Activated naive CD8-positive, alpha-beta T cell (primary cell): ENCODE results near the gene AAGAB.
A peak's percentile ranks its signal among the peaks of the same experiment; 100 is the strongest.
"Not testable (repeated sequence)": the region's sequence is repeated elsewhere in the genome, so short reads cannot be mapped to it uniquely, and the experiment has no call there.

ENCODE experiments used
- H3K27ac Mint-ChIP-seq: one replicate; pipeline ENCODE4 v1.8.0; 2021; ENCODE audit warnings: mixed read lengths
- H3K27me3 Mint-ChIP-seq: one replicate; pipeline ENCODE4 v1.8.0; 2021; ENCODE audit warnings: mixed read lengths
- H3K36me3 Mint-ChIP-seq: one replicate; pipeline ENCODE4 v1.8.0; 2021; ENCODE audit warnings: mixed read lengths
- H3K4me1 Mint-ChIP-seq: one replicate; pipeline ENCODE4 v1.8.0; 2021; ENCODE audit warnings: low read depth, mixed read lengths
- H3K4me3 Mint-ChIP-seq: one replicate; pipeline ENCODE4 v1.8.0; 2021; ENCODE audit warnings: mild to moderate bottlenecking, mixed read lengths
- H3K9me3 Mint-ChIP-seq: one replicate; pipeline ENCODE4 v1.8.0; 2021; ENCODE audit warnings: low read depth, mixed read lengths

AAGAB gene, protein sequence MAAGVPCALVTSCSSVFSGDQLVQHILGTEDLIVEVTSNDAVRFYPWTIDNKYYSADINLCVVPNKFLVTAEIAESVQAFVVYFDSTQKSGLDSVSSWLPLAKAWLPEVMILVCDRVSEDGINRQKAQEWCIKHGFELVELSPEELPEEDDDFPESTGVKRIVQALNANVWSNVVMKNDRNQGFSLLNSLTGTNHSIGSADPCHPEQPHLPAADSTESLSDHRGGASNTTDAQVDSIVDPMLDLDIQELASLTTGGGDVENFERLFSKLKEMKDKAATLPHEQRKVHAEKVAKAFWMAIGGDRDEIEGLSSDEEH

DNA sequence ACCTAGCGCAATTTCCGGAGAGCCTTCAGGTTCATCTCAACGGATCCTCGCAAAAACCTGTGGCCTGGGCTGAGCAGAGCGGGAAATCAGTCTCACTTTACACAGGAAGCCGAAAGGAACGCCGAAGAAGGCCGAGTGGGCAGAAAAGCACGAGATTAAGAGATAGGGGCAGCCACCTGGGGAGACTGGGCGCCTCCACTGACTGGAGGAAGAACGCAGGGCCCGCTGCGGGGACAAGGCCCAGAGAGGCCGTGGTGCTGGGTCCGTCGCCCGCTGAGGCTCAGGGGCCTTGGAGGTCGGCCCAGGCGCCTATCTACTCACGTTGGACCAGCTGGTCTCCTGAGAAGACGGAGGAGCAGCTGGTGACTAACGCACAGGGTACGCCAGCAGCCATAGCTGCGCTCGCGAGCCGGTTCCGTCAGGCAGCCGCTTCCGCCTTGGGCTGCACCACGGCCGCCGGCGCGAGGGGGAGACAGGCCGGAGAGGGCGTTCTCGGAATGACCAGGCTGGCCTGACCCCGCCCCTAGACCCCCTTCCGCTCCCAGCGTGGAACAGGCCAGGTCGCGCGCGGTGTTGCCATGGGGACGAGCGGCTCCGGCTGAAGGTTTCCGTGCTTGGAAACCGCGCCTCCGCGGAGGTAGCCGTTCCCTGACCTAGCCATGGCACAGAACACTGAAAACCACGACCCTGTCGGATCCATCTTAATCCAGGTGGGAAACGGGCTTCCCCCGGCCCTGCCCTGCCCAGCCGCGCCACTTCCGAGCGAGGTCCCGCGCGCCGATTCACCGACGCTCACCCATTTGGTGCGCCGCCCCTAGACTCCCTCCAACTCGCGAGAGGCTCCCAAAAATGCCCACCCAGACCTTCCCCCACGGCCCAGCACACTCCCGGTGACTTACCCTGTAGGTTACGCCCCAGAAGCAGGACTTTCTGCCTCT is at the start of gene AAGAB, which contains the start of gene IQCH:
AAGAB (minus strand) TSS at position 424 of the 938 bp plus-strand sequence; CDS start at position 394, 30 bp downstream.
IQCH (plus strand) TSS at position 549 of the 938 bp plus-strand sequence; CDS start at position 660, 111 bp downstream.
- Mint-ChIP-seq H3K4me3 (peak within 1 kb of the TSS; percentile 99), H3K4me1 (peaks cover 38% of the 10 kb centered on the region), H3K36me3 (peaks cover 5% of the 10 kb centered on the region), H3K27ac (peak within 1 kb of the TSS; percentile 97), H3K27me3 (no peaks in the 10 kb centered on the region), H3K9me3 (no peaks in the 10 kb centered on the region)

DNA sequence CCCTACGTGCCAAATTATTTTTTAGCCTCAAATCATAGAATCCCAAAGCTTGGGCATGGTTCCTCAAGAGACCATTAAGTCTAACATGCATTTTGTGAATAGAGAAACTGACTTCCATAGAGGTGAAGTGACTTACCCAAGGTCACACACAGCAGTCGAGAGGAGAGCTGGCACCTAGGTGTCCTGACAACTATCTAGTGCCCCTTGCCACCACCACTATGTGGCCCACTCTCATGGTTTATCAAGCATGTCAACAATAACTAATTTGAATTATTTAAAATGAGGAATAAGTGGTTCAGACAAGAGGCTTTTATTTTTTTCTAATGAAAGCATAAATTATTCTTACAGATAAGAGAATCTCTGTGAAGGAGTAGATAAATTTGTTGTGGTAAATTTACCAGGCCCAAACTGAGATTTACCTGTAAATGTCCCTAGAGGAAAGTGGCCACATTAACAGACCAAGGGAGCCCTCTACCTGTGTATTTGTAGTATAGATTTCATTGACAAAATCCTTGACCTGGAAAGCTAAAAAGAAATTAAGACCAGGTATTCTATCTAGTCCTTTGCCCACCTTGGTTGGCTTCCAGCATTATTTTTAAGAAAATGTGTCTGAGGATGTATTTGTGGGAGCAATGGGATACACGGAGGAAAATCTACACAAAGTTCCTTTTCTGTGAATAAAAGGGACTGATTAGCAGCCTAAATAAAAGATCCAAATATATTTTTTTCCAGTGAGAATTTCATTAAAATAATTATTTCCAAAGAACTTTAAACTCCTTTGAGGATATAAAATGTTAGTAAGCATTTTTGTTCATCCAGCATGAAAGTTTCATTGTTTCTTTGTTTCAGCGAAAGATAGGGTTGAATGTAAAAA is 49.3 kb upstream of the AAGAB start:
- peaks cover 3% of the 10 kb centered on the region for H3K27me3 Mint-ChIP-seq
- no peaks in the 10 kb centered on the region for H3K9me3 Mint-ChIP-seq
- no peak overlapping the region for H3K27ac Mint-ChIP-seq
- H3K36me3 Mint-ChIP-seq, result no peaks in the 10 kb centered on the region
- no peak overlapping the region for H3K4me3 Mint-ChIP-seq
- H3K4me1 Mint-ChIP-seq, result peaks cover 2% of the 10 kb centered on the region

DNA sequence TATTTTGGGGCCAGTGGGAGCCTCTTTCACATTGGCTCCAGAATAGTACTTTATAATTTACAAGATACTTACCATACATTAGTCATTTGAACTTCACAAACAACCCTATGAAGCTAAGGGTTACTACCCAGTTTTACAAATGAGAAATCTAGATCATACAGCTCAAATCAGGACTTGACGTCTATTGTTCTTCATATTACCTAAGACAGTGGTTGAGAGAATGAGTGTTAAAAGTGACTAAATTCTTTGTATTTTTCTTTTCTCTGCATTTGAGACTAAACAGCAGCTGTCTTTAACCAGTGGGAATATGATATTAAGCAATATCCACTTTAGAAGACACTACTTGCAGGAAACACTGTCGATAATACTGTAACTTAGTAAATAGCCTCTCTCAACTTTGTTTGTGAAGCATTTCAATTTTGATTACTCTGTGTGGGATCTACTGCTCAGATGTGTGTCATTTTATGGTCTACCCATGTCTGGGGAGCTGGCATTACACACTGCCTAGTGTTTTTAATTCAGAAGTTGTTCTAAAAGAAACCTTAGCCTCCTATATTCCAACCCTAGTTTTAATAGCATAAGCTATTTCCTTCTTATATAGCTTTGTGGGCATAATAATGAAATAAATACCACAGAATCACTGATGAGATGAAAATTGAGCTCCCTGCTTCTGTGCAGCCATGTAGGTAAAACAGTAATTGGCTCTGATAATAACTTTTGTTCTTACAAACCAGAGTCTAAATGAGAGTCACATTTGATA is 46.0 kb upstream of the AAGAB start:
- no peaks in the 10 kb centered on the region for H3K9me3 Mint-ChIP-seq
- H3K36me3 Mint-ChIP-seq, result no peaks in the 10 kb centered on the region
- H3K27me3 Mint-ChIP-seq, result peaks cover 3% of the 10 kb centered on the region
- no peak overlapping the region for H3K27ac Mint-ChIP-seq
- H3K4me1 Mint-ChIP-seq, result no peaks in the 10 kb centered on the region
- no peak overlapping the region for H3K4me3 Mint-ChIP-seq

DNA sequence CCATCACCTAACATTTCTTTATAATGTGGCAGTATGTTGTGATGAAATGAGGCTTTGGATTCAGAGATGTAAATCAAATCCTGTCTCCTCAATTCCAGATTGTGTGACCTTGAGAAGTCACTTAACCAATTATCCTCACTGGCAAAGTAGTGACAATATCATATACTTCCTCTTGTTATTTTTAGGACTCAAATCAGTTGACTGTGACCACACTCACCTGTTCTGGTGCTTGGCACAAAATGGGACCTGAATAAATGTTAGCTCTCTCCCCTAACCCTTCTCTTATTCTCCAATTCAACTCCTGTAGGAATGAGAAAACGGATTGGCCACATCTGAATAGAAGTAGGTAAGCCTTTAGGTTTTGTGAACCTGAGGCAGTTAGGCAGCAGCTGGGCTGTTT is 42.2 kb upstream of the AAGAB start:
- no peaks in the 10 kb centered on the region for H3K4me1 Mint-ChIP-seq
- H3K27me3 Mint-ChIP-seq, result no peaks in the 10 kb centered on the region
- no peak overlapping the region for H3K27ac Mint-ChIP-seq
- H3K9me3 Mint-ChIP-seq, result no peaks in the 10 kb centered on the region
- no peak overlapping the region for H3K4me3 Mint-ChIP-seq
- H3K36me3 Mint-ChIP-seq, result no peaks in the 10 kb centered on the region

DNA sequence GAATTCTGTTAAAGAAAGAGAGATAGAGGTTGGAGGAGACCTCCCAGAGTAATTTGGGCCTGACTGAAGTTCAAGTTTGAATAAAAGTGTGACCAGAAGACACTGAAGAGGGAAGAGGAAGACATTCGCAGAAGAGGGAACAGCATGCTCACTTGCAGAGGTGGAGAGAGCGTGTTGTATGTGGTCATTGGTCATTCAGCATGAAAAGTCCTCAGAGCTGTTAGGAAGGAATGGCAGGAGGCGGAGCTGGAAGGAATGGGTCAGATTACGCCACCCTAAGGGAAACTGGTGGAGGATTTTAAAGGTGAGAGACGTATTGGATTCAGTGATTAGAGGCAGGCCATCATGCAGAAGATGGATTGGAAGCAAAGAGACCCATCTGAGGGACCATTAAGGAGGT is 41.7 kb upstream of the AAGAB start:
- Mint-ChIP-seq H3K36me3 (no peaks in the 10 kb centered on the region), H3K27me3 (no peaks in the 10 kb centered on the region), H3K4me3 (no peak overlapping the region), H3K4me1 (no peaks in the 10 kb centered on the region), H3K27ac (no peak overlapping the region), H3K9me3 (no peaks in the 10 kb centered on the region)

DNA sequence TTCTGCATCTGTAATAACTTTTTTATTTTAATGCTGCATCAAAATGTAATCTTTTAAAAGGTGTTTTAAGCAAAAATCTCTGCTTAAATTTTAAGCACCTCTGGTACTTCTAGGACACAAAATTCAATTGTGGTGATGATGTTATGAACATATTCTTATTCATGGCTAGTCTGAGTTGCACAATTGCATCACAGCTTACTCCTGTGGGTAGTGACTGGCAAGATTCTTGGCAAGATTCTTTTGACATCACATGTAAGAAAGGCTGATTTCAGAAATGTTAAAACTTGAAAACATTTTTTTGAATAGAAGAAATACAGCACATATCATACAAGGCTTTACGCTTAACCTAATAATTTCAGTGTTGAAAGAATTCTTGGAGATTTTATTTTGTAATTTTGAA is 35.9 kb upstream of the AAGAB start:
- Mint-ChIP-seq H3K36me3 (no peaks in the 10 kb centered on the region), H3K9me3 (peaks cover 3% of the 10 kb centered on the region), H3K4me3 (no peak overlapping the region), H3K27ac (no peak overlapping the region), H3K4me1 (no peaks in the 10 kb centered on the region), H3K27me3 (no peaks in the 10 kb centered on the region)

DNA sequence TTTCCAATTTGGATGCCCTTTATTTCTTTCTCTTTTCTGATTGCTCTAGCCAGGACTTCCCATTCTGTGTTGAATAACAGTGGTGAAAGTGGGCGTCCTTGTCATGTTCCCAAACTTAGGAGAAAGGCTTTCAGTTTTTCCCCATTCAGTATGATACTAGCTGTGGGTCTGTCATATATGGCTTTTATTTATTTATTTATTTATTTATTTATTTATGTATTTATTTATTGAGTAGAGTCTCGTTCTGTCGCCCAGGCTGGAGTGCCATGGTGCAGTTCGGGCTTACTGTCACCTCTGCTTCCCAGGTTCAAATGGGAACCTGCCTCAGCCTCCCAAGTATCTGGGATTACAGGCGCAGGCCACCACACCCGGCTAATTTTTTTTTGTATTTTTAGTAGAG is 31.9 kb upstream of the AAGAB start:
- not testable (repeated sequence) for H3K27ac Mint-ChIP-seq, H3K4me3 Mint-ChIP-seq, H3K9me3 Mint-ChIP-seq, H3K36me3 Mint-ChIP-seq, H3K4me1 Mint-ChIP-seq, H3K27me3 Mint-ChIP-seq

DNA sequence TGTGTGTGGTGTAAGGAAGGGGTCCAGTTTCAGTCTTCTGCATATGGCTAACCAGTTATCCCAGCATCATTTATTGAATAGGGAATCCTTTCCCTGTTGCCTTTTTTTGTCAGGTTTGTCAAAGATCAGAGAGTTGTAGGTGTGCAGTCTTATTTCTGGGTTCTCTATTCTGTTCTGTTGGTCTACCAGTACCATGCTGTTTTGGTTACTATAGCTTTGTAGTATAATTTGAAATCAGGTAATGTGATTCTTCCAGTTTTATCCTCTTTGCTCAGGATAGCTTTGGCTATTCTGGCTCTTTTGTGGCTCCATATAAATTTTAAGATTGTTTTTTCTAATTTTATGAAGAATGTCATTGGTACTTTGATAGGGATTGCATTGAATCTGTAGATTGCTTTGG is 31.2 kb upstream of the AAGAB start:
- H3K27ac Mint-ChIP-seq, H3K4me3 Mint-ChIP-seq, H3K9me3 Mint-ChIP-seq, H3K4me1 Mint-ChIP-seq, H3K36me3 Mint-ChIP-seq, H3K27me3 Mint-ChIP-seq: not testable (repeated sequence)

DNA sequence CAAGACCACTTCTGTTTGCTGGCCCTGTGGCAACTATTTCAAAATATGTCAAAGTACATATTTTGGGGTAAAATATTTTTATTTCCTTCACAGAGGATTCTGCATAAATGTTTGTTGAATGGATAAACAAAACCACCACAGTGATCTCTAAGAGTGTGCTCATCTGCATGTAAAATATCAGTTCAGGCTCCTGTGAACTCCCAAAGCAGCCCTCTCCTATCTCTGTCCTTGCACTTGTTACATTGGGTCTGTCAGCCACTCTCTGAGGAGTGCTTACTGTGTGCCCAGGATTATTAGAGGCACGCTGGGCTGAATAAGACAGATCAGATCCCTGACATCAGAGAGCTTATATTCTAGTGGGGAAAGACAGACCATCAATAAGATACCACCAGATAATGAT is 27.3 kb upstream of the AAGAB start:
- Mint-ChIP-seq H3K4me3 (no peak overlapping the region), H3K4me1 (no peaks in the 10 kb centered on the region), H3K9me3 (peaks cover 8% of the 10 kb centered on the region), H3K36me3 (peaks cover 5% of the 10 kb centered on the region), H3K27me3 (no peaks in the 10 kb centered on the region), H3K27ac (no peak overlapping the region)

DNA sequence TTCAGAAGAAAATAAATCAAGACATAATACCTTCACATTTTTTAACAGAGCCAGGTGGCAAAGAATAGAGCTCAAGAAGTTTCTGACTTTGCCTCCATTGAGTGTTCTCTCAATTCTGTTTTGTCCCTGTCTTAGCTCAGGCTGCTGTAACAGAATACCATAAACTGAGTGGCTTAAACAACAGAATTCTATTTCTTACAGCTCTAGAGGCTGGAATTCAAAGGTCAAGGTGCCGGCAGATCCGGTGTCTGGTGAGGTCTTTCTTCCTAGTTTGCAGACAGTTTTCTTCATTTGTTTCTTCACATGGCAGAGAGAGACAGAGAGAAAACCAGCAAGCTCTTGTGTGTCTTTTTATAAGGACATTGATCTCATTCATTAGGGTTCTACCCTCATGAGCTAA is 25.8 kb upstream of the AAGAB start:
- no peaks in the 10 kb centered on the region for H3K27me3 Mint-ChIP-seq
- no peaks in the 10 kb centered on the region for H3K4me1 Mint-ChIP-seq
- peaks cover 10% of the 10 kb centered on the region for H3K36me3 Mint-ChIP-seq
- no peak overlapping the region for H3K4me3 Mint-ChIP-seq
- peaks cover 4% of the 10 kb centered on the region for H3K9me3 Mint-ChIP-seq
- no peak overlapping the region for H3K27ac Mint-ChIP-seq

DNA sequence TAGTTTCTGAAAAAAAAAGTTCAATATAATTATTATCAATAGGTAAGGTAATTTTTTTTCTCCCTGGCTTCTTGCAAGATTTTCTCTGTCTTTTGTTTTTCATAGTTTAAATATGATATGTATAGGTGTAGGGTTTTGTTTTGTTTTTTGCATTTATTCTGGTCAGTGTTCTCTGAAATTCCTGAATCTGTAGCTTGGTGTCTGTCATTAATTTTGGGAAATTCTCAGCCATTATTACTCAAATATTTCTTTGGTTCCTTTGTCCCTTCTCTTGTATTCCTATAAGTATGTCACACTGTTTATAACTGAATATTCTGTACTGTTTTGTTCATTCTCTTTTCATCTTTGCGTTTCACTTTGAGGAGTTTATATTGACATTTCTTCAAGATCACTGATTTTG is 22.2 kb upstream of the AAGAB start:
- Mint-ChIP-seq H3K4me1 (no peaks in the 10 kb centered on the region), H3K27me3 (peaks cover 2% of the 10 kb centered on the region), H3K4me3 (no peak overlapping the region)

DNA sequence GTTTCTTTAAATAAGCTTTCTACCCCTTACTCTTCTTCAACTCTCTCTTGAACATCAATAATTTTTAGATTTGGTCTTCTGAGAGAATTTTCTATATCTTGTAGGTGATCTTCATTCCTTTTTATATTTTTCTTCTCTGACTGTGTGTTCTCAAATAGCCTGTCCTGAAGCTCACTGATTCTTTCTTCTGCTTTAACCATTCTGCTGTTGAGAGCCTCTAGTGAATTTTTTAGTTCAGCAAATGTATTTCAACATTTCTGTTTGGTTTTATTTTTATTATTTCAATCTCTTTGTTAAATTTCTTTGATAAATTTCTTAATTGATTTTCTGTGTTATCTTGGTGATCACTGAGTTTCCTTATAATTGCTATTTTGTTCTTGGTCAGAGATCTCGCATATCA is 19.8 kb upstream of the AAGAB start:
- Mint-ChIP-seq H3K27ac (no peak overlapping the region), H3K4me3 (no peak overlapping the region), H3K4me1 (no peaks in the 10 kb centered on the region), H3K9me3 (peaks cover 13% of the 10 kb centered on the region), H3K36me3 (peaks cover 17% of the 10 kb centered on the region), H3K27me3 (peaks cover 2% of the 10 kb centered on the region)

More for the DNA sequence above, 22.2 kb upstream of the AAGAB start:
- peaks cover 17% of the 10 kb centered on the region for H3K36me3 Mint-ChIP-seq
- H3K9me3 Mint-ChIP-seq, result peaks cover 13% of the 10 kb centered on the region
- no peak overlapping the region for H3K27ac Mint-ChIP-seq

DNA sequence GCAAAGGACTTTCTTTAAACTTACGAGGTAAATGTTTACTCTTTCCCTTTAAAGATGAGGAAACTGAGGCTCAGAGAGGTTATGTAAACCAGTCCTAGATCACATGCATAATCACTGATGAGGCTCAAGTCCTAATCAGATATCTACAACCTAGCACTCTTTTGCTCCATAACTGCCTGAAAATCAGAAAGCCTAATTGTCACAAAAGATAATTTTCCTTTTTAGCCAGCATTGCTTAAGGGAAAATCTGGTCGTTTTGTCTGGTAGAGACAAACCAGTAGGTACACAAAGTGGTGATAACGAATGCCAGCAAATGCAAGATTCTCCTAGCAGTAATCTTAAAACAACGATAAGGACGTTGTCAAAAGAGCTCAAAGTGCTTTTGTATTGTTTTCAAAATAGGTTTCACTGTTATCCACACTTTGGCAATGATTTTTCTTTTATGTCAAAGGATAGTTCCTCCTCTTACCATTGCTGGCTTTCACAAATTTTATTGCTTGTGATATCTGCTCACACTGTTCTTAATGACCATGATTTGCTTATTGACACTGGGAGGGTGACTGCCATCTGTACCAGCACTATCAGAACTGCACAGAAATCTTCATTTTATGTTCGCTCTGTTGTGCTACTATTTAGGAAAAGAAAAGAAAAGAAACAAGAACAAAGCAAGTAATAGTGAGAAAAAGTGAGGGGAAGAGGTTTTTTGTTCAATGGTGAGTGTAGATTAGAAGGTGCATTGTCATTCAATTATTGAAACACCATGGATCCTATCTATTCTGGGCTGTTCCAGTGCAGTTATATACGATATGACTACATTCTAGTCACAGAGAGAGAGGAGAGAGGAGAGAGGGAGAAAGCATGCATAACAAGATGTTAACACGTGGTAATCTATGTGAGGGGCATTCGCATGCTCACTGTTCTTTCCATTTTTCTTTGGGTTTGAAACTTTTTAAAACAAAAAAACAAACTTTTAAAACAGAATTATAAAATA is 13.8 kb upstream of the AAGAB start:
- Mint-ChIP-seq H3K4me3 (no peak overlapping the region), H3K27ac (no peak overlapping the region), H3K27me3 (peaks cover 2% of the 10 kb centered on the region), H3K36me3 (peaks cover 3% of the 10 kb centered on the region), H3K4me1 (no peaks in the 10 kb centered on the region), H3K9me3 (no peaks in the 10 kb centered on the region)
